GM19463 (cell line): ENCODE measurements around the gene TTLL13.

Experiments used
- ATAC-seq: cut with Tn5 transposase; IDR thresholded peaks from one replicate; pipeline ENCODE4 v1.9.1; 2021; ENCODE audit warnings: mild to moderate bottlenecking, moderate library complexity; ENCODE audit not compliant: unreplicated experiment

Gene TTLL13

GRCh38 chr15:90214553-90215196 is 34.7 kb upstream of the TTLL13 start:
- ATAC-seq: no peak

- ATAC-seq: no peak
Observed at GRCh38 chr15:90217671-90218394, 31.5 kb upstream of the TTLL13 start.

GRCh38 chr15:90219421-90220141 is 29.8 kb upstream of the TTLL13 start:
- ATAC-seq: no peak

- ATAC-seq: no peak
Observed at GRCh38 chr15:90221246-90221900, 28.0 kb upstream of the TTLL13 start.

GRCh38 chr15:90222547-90222946 is 26.8 kb upstream of the TTLL13 start:
- ATAC-seq: no peak

- ATAC-seq: no peak
Observed at GRCh38 chr15:90223441-90224165, 25.8 kb upstream of the TTLL13 start.

- no peak for ATAC-seq
Observed at GRCh38 chr15:90225047-90225446, 24.3 kb upstream of the TTLL13 start.

GRCh38 chr15:90225504-90226234 is 23.7 kb upstream of the TTLL13 start:
- ATAC-seq: no peak

GRCh38 chr15:90227336-90227735 is 22.0 kb upstream of the TTLL13 start:
- ATAC-seq: no peak

- ATAC-seq: no peak
Observed at GRCh38 chr15:90227816-90228772, 21.3 kb upstream of the TTLL13 start.

- ATAC-seq: no peak
Observed at GRCh38 chr15:90228960-90229359, 20.4 kb upstream of the TTLL13 start.

GRCh38 chr15:90230071-90230494 is 19.3 kb upstream of the TTLL13 start:
- ATAC-seq: no peak

- ATAC-seq: no peak
Observed at GRCh38 chr15:90230610-90231009, 18.7 kb upstream of the TTLL13 start.

- ATAC-seq: no peak
Observed at GRCh38 chr15:90231028-90232017, 18.0 kb upstream of the TTLL13 start.

GRCh38 chr15:90232196-90232595 is 17.2 kb upstream of the TTLL13 start:
- no peak for ATAC-seq

GRCh38 chr15:90232941-90233386 is 16.4 kb upstream of the TTLL13 start:
- ATAC-seq: no peak

- peak; percentile 90 for ATAC-seq
Observed at GRCh38 chr15:90233387-90234095, 15.8 kb upstream of the TTLL13 start, which contains the start of gene CIB1. Gene CIB1, minus strand, starts transcription at chr15:90233941. Its CDS starts 56 bp downstream, at chr15:90233885.
